ENCODE measurements around the gene ZFYVE28.

The ZFYVE28 gene

DNA sequence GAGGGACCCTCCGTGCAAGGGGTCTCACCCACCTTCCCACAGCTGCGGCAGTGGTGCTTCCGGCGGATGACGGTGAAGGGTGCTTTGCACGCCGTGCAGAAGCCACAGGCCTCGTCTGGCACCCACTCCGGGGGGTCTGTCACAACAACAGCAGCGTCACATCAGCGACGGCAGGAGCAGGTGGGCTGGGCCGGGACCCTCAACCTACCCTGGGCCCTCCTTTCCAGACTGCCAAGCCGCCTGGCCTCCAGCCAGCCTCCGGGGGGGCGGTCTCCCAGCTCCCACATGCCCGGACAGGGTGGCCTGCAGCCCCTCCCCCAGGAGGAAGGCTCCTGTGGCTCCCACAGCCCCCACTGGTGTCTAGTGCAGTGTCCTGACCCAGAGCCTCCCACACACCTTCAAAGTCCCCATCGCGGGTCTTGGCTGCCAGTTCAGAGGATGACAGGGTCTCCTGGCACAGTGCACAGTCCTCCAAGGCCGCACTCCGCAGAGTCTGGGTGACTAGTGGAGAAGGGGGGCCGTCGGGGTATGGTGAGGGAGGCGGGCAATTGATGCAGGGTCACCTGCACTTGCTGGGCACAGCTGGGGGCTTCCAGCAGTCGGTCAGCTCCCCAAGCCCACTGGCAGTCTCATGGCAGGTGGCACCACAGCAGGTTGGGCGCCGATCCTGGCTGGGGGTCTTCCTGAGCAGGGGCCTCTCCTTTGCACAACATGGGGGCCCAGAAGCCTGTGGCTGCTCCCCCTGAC, 147.0 kb downstream of the ZFYVE28 start:
- DNase-seq (ENCODE audit: low spot score) = no peak

DNA sequence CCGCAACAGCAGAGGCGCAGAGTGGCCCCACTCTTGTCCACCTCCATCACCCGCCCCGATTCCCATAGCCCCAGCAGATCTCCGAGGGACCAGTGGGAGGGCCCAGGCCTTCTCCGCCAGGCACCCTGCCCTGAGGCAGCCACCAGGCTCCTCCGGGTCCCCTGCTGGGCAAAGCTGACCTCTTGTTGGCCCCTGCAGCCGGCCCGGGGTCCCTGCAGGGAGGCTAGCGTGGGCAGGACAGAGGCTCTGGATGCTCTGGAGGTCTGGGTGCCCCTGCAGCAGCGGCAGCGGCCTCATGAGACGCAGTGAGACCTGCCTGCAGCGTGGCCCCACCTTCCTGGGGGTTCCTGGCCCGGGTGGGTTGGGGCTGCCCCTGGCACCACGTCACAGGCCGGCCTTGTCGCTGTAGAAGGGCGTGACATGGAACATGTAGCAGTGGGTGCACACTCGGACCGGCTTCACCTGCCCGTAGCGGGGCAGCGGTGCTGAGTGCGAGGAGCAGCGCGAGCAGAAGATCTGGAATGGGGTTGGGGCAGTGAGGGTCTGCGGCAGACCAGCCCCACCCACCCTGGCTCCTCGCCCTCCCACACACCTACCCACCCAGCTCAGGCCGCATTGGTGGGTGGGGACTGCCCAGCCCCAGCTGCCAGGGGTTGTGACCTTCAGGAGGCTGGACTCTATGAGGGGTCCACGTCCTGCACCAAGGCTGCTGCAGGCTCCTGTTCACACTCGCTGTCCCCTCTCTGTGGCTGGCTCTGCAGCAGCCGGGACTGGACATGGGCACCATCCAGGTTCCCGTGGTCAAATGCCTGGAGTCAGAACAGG, 147.9 kb downstream of the ZFYVE28 start:
- DNase-seq (ENCODE audit: low spot score) = no peak

GRCh38 chr4:2269618-2270163, 148.8 kb downstream of the ZFYVE28 start:
- DNase-seq (ENCODE audit: low spot score) = no peak

- DNase-seq (ENCODE audit: low spot score) = no peak
These were observed 149.3 kb downstream of the ZFYVE28 start for GRCh38 chr4:2269206-2269531.

GRCh38 chr4:2268357-2269205, 149.9 kb downstream of the ZFYVE28 start:
- DNase-seq (ENCODE audit: low spot score) = no peak

DNA sequence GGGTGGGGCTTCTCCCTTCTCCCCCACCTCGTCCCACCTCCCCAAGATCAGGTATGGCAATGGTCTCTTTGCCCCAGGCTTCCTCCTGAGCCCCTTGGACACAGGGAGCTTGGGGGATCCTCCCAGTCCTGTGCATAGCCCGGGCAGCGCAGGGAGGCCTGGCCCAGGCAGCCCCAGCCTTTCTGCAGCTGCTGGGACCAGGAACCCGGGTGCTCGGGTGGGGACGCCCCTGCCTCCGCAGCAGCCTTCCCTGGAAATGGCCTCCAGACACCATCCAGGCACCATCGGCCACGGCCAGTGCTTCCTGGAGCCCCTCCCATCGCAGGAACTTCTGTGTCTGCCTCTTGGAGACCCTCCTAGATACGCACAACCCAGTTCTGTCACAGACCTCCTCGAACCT, 150.6 kb downstream of the ZFYVE28 start:
- no peak for DNase-seq (ENCODE audit: low spot score)

- DNase-seq (ENCODE audit: low spot score) = no peak
These were observed 151.1 kb downstream of the ZFYVE28 start for GRCh38 chr4:2267320-2267811.

DNA sequence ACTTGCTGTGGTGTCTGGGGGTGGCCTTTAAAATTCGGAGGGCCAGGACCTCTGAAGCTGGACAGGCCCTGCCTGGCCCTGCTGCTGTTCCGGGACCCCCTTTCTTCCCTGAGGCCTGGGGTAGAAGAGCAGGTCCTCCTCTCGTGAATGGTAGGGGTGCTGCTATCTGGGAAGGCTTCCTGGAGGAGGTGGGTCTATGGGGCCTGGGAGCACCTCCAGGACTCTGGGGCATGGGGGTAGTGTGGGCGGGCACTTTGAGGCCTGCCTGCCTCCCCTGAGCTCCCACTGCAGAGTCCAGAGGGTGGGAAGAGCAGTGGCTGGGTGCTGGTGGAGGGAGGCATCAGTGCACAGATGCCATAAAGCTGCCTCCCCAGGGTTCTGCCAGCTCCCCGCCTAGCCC, 151.6 kb downstream of the ZFYVE28 start:
- DNase-seq (ENCODE audit: low spot score) = no peak

- peak; percentile 94 for DNase-seq (ENCODE audit: low spot score)
These were observed 152.3 kb downstream of the ZFYVE28 start for GRCh38 chr4:2266181-2266580.

GRCh38 chr4:2265113-2266110, 153.0 kb downstream of the ZFYVE28 start:
- no peak for DNase-seq (ENCODE audit: low spot score)

DNA sequence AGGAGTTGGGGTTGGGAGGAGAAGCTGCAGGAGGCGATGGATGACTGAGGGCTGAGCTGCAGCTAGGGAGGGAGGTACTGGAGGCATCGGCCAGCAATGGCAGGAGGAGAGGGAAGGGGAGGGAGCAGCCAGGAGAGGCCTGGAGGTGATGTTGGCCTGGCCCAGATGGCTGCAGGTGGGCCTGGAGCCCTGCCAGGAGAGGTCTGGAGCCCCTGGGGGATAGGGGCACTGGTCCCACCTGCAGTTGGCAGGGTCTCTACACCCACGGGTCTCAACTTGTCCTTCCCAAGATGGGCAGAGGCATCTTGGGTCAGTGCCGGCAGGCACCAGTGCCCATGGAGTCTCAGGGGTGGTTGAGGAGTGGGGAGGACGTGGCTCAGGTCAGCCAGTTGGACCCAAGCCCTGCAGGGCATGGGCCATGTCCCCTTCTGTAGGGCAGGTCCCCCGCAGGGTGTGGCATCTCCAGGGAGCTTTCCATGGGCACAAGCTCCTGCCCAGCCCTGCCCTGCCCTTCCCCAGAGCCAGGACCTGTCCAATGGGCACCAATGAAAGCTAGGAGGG, 153.9 kb downstream of the ZFYVE28 start:
- DNase-seq (ENCODE audit: low spot score) = no peak

DNA sequence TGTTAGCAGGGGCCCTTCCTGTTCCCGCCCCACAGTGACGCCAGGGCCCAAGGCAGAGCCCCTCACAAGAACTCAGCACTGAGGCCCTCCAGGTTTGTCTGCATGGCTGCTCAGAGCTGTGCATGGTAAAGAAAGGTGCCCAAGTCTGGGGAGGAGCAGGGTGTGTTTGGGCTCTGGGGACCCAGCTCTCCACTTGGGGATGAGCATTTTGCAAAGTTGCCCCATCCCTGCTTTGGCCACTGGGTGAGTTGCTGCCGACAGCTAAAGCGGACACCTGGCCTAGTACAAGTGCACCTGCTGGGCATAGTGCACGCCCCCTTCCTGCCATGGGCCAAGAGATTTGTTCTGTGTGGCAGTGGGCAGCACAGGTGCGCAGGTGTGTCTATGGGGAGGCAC, 154.5 kb downstream of the ZFYVE28 start:
- no peak for DNase-seq (ENCODE audit: low spot score)

DNA sequence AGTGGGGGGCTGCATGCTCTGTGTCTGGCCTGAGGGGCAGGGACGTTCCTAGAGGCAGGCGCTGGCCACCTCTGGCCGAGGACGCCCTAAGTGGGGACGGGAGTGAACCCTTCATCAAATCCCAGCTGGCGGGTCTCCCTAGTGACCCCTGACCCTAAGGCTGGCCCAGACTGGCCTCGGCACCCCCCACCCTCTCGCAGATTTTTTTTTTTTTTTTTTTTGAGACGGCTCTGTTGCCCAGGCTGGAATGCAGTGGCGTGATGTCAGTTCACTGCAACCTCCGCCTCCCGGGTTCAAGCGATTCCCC, 155.5 kb downstream of the ZFYVE28 start:
- no peak for DNase-seq (ENCODE audit: low spot score)

GRCh38 chr4:2262145-2262943, 156.1 kb downstream of the ZFYVE28 start:
- peak; percentile 98 for DNase-seq (ENCODE audit: low spot score)

DNA sequence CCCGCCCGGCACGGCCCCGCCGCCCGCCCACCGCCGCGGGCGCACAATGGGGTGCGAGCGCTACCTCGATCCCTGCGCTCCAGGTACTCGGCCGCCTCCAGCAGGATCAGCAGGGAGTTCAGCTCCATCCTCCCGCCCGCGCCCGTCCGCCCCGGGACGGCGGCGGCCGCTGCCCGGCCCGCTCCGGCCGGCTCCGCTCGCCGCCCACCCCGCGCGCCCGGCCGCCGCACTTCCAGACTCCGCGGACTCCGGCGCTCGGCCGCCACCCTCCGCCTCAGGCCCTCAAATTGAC, 156.6 kb downstream of the ZFYVE28 start, which contains the start of gene MXD4:
Gene MXD4 (minus strand): TSS at position 257 of the 292 bp plus-strand sequence. CDS start 129 bp downstream, at position 128.
- DNase-seq (ENCODE audit: low spot score) = no peak

- DNase-seq (ENCODE audit: low spot score) = peak; percentile 84
These were observed 157.2 kb downstream of the ZFYVE28 start for GRCh38 chr4:2261110-2261852.

GRCh38 chr4:2260344-2261109, 157.9 kb downstream of the ZFYVE28 start:
- DNase-seq (ENCODE audit: low spot score) = peak; percentile 23

DNA sequence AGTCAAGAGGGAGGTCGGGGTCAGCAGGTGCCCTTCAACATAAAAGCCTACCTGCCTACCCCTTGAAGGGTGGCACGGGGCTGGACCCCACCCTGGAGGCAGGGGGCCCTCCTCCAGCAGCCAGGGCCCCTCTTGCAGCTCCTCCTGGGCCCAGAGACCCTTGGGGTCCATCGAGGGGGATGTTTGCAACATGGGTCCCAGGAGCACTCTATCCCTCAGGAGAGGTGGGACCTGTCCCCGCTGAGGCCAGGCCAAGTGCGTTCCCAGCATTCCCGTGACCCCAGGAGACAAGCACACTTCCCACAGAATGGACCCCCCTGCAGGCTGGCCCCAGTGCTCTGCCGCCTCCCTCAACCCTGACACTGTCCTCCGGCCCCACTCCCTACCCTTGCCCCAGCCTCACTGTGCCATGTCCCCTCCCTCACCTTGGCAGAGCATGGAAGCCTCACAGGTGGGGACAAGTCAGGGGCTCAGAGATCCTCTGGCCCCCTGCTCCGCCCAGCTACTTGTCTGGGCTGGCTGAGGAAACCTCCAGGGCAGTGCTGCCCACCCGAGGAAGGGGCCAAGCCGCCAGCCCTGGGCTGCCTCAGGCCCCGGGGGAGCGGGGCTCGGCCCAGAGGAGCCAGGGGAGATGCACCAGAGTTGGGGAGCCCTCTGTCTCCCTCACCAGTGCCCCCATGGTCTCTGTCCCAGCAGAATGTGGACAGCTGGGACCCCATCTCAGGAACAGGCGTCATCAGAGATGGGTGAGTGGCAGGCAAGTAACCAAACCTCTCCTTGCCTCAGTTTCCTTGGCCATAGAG, 158.7 kb downstream of the ZFYVE28 start:
- DNase-seq (ENCODE audit: low spot score) = no peak
